ENCODE results near the gene TEX47.

Gene TEX47

DNA sequence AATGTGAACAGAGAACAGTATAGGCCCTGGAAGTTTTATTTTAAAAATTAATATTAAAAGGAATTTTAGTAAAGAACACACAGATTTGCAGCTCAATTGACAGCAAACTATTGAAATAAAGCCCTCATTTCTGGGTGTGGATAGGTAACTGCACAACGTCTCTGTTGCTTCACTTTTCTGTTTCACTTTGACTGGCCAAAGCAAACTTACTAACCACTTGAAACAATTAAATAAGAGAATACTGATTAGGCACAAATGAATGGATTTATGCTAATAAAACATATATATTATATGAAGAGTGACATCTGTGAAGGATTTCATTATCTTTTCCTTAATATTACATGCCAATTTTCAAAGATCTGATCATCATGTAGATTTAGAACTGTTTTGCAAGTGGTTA lies 24.1 kb downstream of the TEX47 start:
- no peak overlapping the region for H3K4me3 ChIP-seq (ENCODE audit: low read depth, low read length)
- TF ChIP-seq, protein P1, sequence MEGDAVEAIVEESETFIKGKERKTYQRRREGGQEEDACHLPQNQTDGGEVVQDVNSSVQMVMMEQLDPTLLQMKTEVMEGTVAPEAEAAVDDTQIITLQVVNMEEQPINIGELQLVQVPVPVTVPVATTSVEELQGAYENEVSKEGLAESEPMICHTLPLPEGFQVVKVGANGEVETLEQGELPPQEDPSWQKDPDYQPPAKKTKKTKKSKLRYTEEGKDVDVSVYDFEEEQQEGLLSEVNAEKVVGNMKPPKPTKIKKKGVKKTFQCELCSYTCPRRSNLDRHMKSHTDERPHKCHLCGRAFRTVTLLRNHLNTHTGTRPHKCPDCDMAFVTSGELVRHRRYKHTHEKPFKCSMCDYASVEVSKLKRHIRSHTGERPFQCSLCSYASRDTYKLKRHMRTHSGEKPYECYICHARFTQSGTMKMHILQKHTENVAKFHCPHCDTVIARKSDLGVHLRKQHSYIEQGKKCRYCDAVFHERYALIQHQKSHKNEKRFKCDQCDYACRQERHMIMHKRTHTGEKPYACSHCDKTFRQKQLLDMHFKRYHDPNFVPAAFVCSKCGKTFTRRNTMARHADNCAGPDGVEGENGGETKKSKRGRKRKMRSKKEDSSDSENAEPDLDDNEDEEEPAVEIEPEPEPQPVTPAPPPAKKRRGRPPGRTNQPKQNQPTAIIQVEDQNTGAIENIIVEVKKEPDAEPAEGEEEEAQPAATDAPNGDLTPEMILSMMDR (IDR thresholded peaks at IDR 0.05; ENCODE audit: low read depth, low read length): no peak

DNA sequence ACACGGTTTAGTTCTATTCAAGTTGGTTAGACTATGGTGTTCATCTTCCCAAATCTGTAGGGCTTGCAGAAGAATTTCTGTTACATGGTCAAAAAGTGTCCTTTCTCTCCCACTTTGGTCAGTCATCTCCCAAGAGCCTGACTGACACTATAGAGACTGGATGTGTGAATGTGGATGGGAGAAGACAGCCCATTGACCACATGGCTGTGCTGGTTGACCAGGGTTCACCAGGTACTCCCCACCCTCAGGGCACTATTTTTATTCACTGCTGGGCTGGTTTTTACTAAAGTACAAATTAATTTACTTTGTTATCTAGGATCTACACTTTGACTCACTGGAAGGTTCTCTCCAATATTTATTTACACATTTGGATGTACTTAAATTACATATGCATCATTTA lies 33.8 kb downstream of the TEX47 start:
- TF ChIP-seq, protein P1 (IDR thresholded peaks at IDR 0.05; ENCODE audit: low read depth, low read length): no peak
- H3K4me3 ChIP-seq (ENCODE audit: low read depth, low read length): no peak overlapping the region

DNA sequence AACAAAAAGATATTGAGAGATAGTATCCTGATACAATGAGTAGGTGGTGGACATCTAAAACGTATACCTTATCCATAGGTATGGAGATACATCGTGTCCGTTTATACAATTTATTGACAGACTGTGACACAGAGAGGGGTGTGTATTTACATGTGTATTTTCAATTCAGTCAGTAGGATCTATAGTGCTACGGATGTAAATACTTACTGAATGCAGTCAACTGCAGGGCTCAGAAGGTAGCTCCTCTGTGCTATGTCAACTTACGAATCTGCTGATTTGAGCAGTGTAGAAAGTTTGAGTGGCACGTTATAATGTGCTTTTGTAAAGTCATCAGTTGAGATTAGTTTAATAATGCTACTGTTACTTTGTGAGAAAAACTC lies 35.4 kb downstream of the TEX47 start:
- TF ChIP-seq, protein P1 (IDR thresholded peaks at IDR 0.05; ENCODE audit: low read depth, low read length): no peak
- H3K4me3 ChIP-seq (ENCODE audit: low read depth, low read length): no peak overlapping the region

DNA sequence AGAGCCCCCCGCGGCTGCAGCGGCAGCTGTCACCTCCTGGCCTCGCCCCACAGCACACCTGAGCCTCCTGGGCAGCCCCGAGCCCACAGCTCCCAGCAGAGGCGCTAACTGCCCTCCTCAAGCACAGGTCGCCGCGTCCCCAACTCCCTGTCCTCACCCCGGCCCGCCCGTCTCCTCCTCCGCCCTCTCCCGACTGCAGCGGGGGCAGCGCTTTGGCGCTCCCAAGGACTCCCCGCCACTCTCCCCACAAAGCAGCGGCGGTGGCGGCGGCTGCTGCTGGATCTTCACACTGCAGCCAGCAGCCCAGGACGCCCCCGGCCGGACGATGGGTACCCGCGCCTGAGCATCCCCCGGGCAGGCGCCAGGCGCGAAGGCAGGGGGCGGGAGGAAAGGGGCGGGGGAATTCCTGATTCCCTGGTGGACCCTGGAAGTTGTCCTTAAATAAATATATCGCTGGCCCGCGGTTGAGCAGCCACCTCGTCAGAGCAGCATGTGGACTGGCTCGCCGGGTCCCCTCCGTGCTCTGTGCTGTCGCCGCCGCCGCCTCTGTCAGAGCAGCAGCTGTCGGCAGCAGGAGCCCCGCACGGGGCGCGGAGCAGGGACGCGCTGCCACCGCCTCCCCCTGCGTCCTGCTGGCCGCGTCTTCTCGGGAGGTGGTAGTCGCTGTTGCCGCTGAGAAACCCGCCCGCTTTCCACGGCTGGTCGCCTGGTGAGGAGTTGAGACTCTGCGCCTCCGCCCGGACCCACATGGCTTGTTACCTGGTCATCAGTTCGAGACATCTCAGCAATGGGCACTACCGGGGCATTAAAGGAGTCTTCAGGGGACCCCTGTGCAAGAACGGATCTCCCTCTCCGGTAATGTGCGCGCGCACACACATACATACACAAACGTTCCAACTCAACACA lies 36.1 kb downstream of the TEX47 start, which contains the start of gene ZNF804B:
Gene ZNF804B (plus strand): TSS at position 471 of the 906 bp plus-strand sequence. CDS start 277 bp downstream, at position 748.
- TF ChIP-seq, protein P1 (IDR thresholded peaks at IDR 0.05; ENCODE audit: low read depth, low read length): no peak
- H3K4me3 ChIP-seq (ENCODE audit: low read depth, low read length): no peak within 1 kb of the TSS

DNA sequence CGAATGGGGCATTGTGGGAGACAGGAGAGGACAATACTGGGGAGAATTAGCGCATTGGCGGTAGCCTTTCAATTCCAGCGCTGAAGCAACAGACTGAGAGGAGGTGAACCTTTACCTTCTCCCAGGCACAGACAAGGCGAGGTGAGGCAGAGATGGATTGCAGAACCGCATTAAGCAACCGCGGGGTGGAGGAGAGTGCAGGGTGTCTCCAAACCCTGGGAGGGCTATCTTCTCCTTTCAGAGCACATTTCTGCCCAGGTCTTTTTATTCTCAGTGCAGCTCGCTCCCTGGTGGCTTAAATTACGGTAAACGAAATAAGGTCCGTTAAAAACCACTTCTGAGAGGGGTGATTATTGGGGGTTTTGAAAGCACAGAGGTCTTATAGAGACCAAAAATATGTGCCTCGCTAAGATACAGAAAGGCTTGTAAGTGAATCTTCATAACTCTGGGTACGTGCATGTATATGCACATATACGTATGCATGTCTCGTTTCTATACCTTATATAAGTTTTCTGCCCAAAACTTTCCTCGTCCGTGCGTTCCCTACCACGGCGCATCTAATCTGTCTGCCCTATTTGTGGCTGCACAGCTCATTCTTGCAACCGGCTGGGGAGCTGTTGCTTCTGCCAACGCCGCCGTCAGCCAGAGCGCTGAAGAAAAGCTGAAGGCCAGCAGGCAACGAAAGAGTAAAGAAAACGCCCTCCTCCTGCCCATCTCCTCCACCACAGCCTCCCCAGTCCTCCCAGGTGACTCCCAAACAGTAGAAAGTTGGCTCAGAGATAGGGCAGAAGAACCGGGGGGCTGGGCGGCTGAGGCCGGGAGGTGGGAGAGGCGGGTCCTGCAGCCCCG lies 36.9 kb downstream of the TEX47 start:
- TF ChIP-seq, protein P1 (IDR thresholded peaks at IDR 0.05; ENCODE audit: low read depth, low read length): no peak
- no peak overlapping the region for H3K4me3 ChIP-seq (ENCODE audit: low read depth, low read length)

DNA sequence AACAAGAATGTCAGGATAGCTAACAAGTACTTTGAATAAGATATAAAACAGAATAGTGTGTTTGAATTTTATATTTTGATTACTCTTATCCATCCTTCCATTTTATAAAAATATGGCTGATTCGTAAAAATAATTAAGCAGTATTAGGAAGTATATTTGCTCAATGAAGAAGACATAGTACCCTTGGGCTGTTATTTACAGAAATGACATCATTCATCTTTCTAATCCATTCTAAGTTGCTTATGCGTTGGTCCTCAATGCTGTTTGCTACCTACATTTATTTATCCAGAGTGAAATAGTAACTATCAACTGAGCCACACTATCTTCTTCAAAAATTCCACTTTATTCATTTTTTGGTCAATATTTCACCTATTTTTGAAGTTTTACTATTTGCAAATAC lies 38.2 kb downstream of the TEX47 start:
- H3K4me3 ChIP-seq (ENCODE audit: low read depth, low read length): no peak overlapping the region
- TF ChIP-seq, protein P1 (IDR thresholded peaks at IDR 0.05; ENCODE audit: low read depth, low read length): no peak
